Uterus (tissue), 2 donors: ENCODE measurements around the gene FAM72D.
"Not testable (repeated sequence)": the region's sequence is repeated elsewhere in the genome, so short reads cannot be mapped to it uniquely, and the experiment has no call there.

Source experiments
- CTCF ChIP-seq, 4 experiments: fragments of 200-600 bp in 2 of 4; fragments of 450-650 bp in 2 of 4; sonication (generic) in 2 of 4; IDR thresholded peaks; one replicate each; pipeline ENCODE4 v1.5.1; 2016 to 2019; ENCODE audit warnings: antibody characterized with exemption in 4 of 4, mild to moderate bottlenecking in 2 of 4, moderate library complexity in 1 of 4
- POLR2A ChIP-seq, 2 donors: fragments of 450-650 bp; IDR thresholded peaks; one replicate each; pipeline ENCODE4 v1.6.1; 2016; ENCODE audit warnings: antibody characterized with exemption in 2 of 2, mild to moderate bottlenecking in 1 of 2, moderate library complexity in 1 of 2

GRCh38 chr1:145155421-145155820 lies 59.6 kb downstream of the FAM72D start:
- TF ChIP-seq POLR2A, CTCF (IDR thresholded peaks at IDR 0.05): not testable (repeated sequence)
